Skeletal muscle tissue (tissue), 4 donors: ENCODE data around the gene NAT9. TPM values are rescaled to one million over a fixed set of nuclear protein-coding genes. Genes with fewer than 3 reads are reported as not detected.

Source experiments
- H3K27ac ChIP-seq: one replicate; pipeline ENCODE4 v1.7.0; 2013; ENCODE audit warnings: mild to moderate bottlenecking, low read depth, low read length, inconsistent platforms
- H3K27me3 ChIP-seq, 3 donors: one replicate each; pipeline ENCODE4 v1.7.0; 2013; ENCODE audit warnings: low read length in 3 of 3; ENCODE audit not compliant: control insufficient read depth in 3 of 3, insufficient read depth in 3 of 3
- H3K36me3 ChIP-seq, 3 donors: one replicate each; pipeline ENCODE4 v1.7.0; 2013; ENCODE audit warnings: low read length in 3 of 3; ENCODE audit not compliant: control insufficient read depth in 3 of 3, insufficient read depth in 3 of 3
- H3K4me1 ChIP-seq, 3 donors: one replicate each; pipeline ENCODE4 v1.7.0; 2013; ENCODE audit warnings: low read length in 3 of 3, mild to moderate bottlenecking in 3 of 3; ENCODE audit not compliant: control insufficient read depth in 3 of 3, insufficient read depth in 3 of 3
- H3K4me3 ChIP-seq, 3 donors: one replicate each; pipeline ENCODE4 v1.7.0; 2013; ENCODE audit warnings: low read length in 3 of 3
- H3K9ac ChIP-seq, 3 donors: one replicate each; pipeline ENCODE4 v1.7.0; 2013; ENCODE audit warnings: low read length in 3 of 3, mild to moderate bottlenecking in 3 of 3, moderate library complexity in 2 of 3, low read depth in 1 of 3
- H3K9me3 ChIP-seq, 3 donors: one replicate each; pipeline ENCODE4 v1.7.0; 2013; ENCODE audit warnings: low read length in 3 of 3; ENCODE audit not compliant: control insufficient read depth in 3 of 3
- total RNA-seq: library from RNA; depleted of rRNA; stranded (reverse); fragments of >200 nt; gene quantifications from one replicate; pipeline ENCODE4 v1.2.3, GENCODE V29; 2014
- donor health status: Osteomylitis.

NAT9 gene
- total RNA-seq, 1 donor from 2014 or later, result 17.7 TPM

GRCh38 chr17:74780443-74781238 is 4.5 kb upstream of the NAT9 start:
- Histone ChIP-seq H3K27me3 (no peaks in the 10 kb centered on the region), H3K9me3 (no peaks in the 10 kb centered on the region), H3K27ac (peak overlapping the region; percentile 45), H3K9ac (peak overlapping the region in 1 of 3 donors; percentile 21), H3K4me3 (no peak overlapping the region), H3K36me3 (peaks cover 11 to 22% (median 16%) of the 10 kb centered on the region in 3 donors), H3K4me1 (peaks cover 9 to 20% (median 10%) of the 10 kb centered on the region in 3 donors)

- Histone ChIP-seq H3K9me3 (no peaks in the 10 kb centered on the region), H3K27ac (peak overlapping the region; percentile 54), H3K4me1 (peaks cover 14 to 25% (median 15%) of the 10 kb centered on the region in 3 donors), H3K9ac (no peak overlapping the region), H3K36me3 (peaks cover 8 to 19% (median 10%) of the 10 kb centered on the region in 3 donors), H3K4me3 (no peak overlapping the region), H3K27me3 (no peaks in the 10 kb centered on the region)
Observed at GRCh38 chr17:74779948-74780400, 3.8 kb upstream of the NAT9 start.

GRCh38 chr17:74779501-74779900 is 3.4 kb upstream of the NAT9 start:
- Histone ChIP-seq H3K4me1 (peaks cover 14 to 25% (median 15%) of the 10 kb centered on the region in 3 donors), H3K4me3 (no peak overlapping the region), H3K9ac (no peak overlapping the region), H3K27ac (peak overlapping the region; percentile 54), H3K36me3 (peaks cover 8 to 19% (median 8%) of the 10 kb centered on the region in 3 donors), H3K9me3 (no peaks in the 10 kb centered on the region), H3K27me3 (no peaks in the 10 kb centered on the region)

- Histone ChIP-seq H3K27ac (no peak overlapping the region), H3K36me3 (peaks cover 8 to 19% (median 9%) of the 10 kb centered on the region in 3 donors), H3K4me3 (no peak overlapping the region), H3K9me3 (no peaks in the 10 kb centered on the region), H3K4me1 (peaks cover 14 to 27% (median 15%) of the 10 kb centered on the region in 3 donors), H3K27me3 (no peaks in the 10 kb centered on the region), H3K9ac (no peak overlapping the region)
Observed at GRCh38 chr17:74778960-74779359, 2.8 kb upstream of the NAT9 start.

- Histone ChIP-seq H3K9ac (no peak overlapping the region), H3K27ac (no peak overlapping the region), H3K4me3 (no peak overlapping the region), H3K9me3 (no peaks in the 10 kb centered on the region), H3K4me1 (peaks cover 14 to 30% (median 15%) of the 10 kb centered on the region in 3 donors), H3K27me3 (no peaks in the 10 kb centered on the region), H3K36me3 (peaks cover 17 to 25% (median 19%) of the 10 kb centered on the region in 3 donors)
Observed at GRCh38 chr17:74777901-74778515, 1.9 kb upstream of the NAT9 start.

- Histone ChIP-seq H3K36me3 (peaks cover 27 to 33% (median 29%) of the 10 kb centered on the region in 3 donors), H3K4me3 (peak overlapping the region; percentile 87 to 96 (median 92)), H3K4me1 (peaks cover 14 to 30% (median 15%) of the 10 kb centered on the region in 3 donors), H3K9me3 (no peaks in the 10 kb centered on the region), H3K9ac (peak overlapping the region; percentile 67 to 93 (median 84)), H3K27me3 (no peaks in the 10 kb centered on the region), H3K27ac (peak overlapping the region; percentile 62)
Observed at GRCh38 chr17:74776990-74777389, 845 bp upstream of the NAT9 start.

GRCh38 chr17:74775409-74776043 is 619 bp downstream of the NAT9 start:
- Histone ChIP-seq H3K27me3 (no peaks in the 10 kb centered on the region), H3K9me3 (no peaks in the 10 kb centered on the region), H3K9ac (peak overlapping the region; percentile 85 to 93 (median 91)), H3K36me3 (peaks cover 39 to 46% (median 42%) of the 10 kb centered on the region in 3 donors), H3K4me3 (peak overlapping the region; percentile 87 to 96 (median 92)), H3K27ac (peak overlapping the region; percentile 62), H3K4me1 (peaks cover 15 to 30% (median 16%) of the 10 kb centered on the region in 3 donors)

GRCh38 chr17:74773871-74774286 is 2.3 kb downstream of the NAT9 start:
- Histone ChIP-seq H3K27ac (no peak overlapping the region), H3K9me3 (no peaks in the 10 kb centered on the region), H3K9ac (no peak overlapping the region), H3K4me3 (no peak overlapping the region), H3K36me3 (peaks cover 33 to 35% (median 35%) of the 10 kb centered on the region in 3 donors), H3K4me1 (peaks cover 15 to 31% (median 19%) of the 10 kb centered on the region in 3 donors), H3K27me3 (no peaks in the 10 kb centered on the region)

- peaks cover 16 to 36% (median 24%) of the 10 kb centered on the region in 3 donors for H3K4me1 ChIP-seq
Observed at GRCh38 chr17:74773414-74773813, 2.7 kb downstream of the NAT9 start.

More at GRCh38 chr17:74773414-74773813, 2.7 kb downstream of the NAT9 start:
- Histone ChIP-seq H3K27me3 (no peaks in the 10 kb centered on the region), H3K36me3 (peaks cover 35 to 36% (median 35%) of the 10 kb centered on the region in 3 donors), H3K4me3 (no peak overlapping the region), H3K9ac (no peak overlapping the region), H3K9me3 (no peaks in the 10 kb centered on the region), H3K27ac (no peak overlapping the region)
